Prostate gland (tissue), 2 donors: ENCODE measurements around the gene EPB41L1. TPM values are rescaled to one million over a fixed set of nuclear protein-coding genes. Genes with fewer than 3 reads are reported as not detected.

ENCODE experiments used
- DNase-seq: peaks from one replicate; pipeline ENCODE4 v3.0.0-alpha.2; 2019; ENCODE audit warnings: low spot score
- H3K27ac ChIP-seq, 2 donors: fragments of 200-600 bp; sonication (generic); 2 replicates each; pipeline ENCODE4 v1.5.1; 2017 to 2019
- H3K27me3 ChIP-seq: fragments of 200-600 bp; sonication (generic); replicated peaks from 2 replicates; pipeline ENCODE4 v1.5.1; 2019; ENCODE audit not compliant: insufficient read depth
- H3K36me3 ChIP-seq, 2 donors: fragments of 200-600 bp; sonication (generic); 1 replicate in 1 of 2; 2 replicates in 1 of 2; pipeline versions ENCODE4 v1.5.1 to v1.8.1; 2017 to 2019
- H3K4me1 ChIP-seq: fragments of 200-600 bp; sonication (generic); replicated peaks from 2 replicates; pipeline ENCODE4 v1.5.1; 2019
- H3K4me3 ChIP-seq, 2 donors: fragments of 200-600 bp; sonication (generic); 2 replicates each; pipeline ENCODE4 v1.5.1; 2017 to 2019
- H3K9me3 ChIP-seq: fragments of 200-600 bp; sonication (generic); 2 replicates; pipeline ENCODE4 v1.5.1; 2017
- CTCF ChIP-seq, 4 experiments: fragments of 200-600 bp in 2 of 4; fragments of 450-650 bp in 2 of 4; sonication (generic) in 2 of 4; IDR thresholded peaks; 1 replicate in 3 of 4; 2 replicates in 1 of 4; pipeline ENCODE4 v1.5.1; 2016 to 2019; ENCODE audit warnings: antibody characterized with exemption in 4 of 4, mild to moderate bottlenecking in 2 of 4, moderate library complexity in 2 of 4
- POLR2A ChIP-seq: fragments of 450-650 bp; IDR thresholded peaks from one replicate; pipeline ENCODE4 v1.6.1; 2016; ENCODE audit warnings: antibody characterized with exemption, mild to moderate bottlenecking
- POLR2AphosphoS5 ChIP-seq: sonication (generic); formaldehyde crosslinking; IDR thresholded peaks from one replicate; pipeline ENCODE4 v1.6.1; 2017; ENCODE audit warnings: antibody characterized with exemption
- WGBS: methylation state at CpG from one replicate; pipeline ENCODE4 v1.1.5; 2018; 5-methylcytosine and 5-hydroxymethylcytosine counted together
- intact Hi-C: fragments of 100-400 bp; cut with DNase I; formaldehyde crosslinking; loops from one replicate; pipeline ENCODE4 v1.14.2; 2022
- total RNA-seq, 2 donors: library from RNA; depleted of rRNA; stranded (reverse); fragments of >200 nt; gene quantifications; one replicate each; pipeline ENCODE4 v1.1.0, GENCODE V29; 2016

Gene EPB41L1
- total RNA-seq, 2 donors from 2014 or later, result 27.7 to 91.1 TPM

- Histone ChIP-seq H3K4me3 (no peak overlapping the region), H3K36me3 (no peaks in the 10 kb centered on the region), H3K4me1 (no peaks in the 10 kb centered on the region), H3K27me3 (no peaks in the 10 kb centered on the region), H3K9me3 (no peaks in the 10 kb centered on the region), H3K27ac (no peak overlapping the region)
- no peak for DNase-seq
- whole genome bisulfite sequencing, result 63% methylated on average over 3 of the region's 3 CpGs
- TF ChIP-seq POLR2A (no peak), CTCF (IDR thresholded peaks at IDR 0.05) (no peak), POLR2AphosphoS5 (no peak)
- intact Hi-C loops, result no loop called here
These were observed 75.5 kb downstream of the EPB41L1 start for GRCh38 chr20:36230019-36230418.

- TF ChIP-seq POLR2AphosphoS5, result no peak
- no peak for TF ChIP-seq CTCF (IDR thresholded peaks at IDR 0.05)
- TF ChIP-seq POLR2A, result no peak
- no peak overlapping the region for H3K27ac ChIP-seq
- no peaks in the 10 kb centered on the region for H3K9me3 ChIP-seq
- DNase-seq, result no peak
- H3K4me1 ChIP-seq, result no peaks in the 10 kb centered on the region
- H3K4me3 ChIP-seq, result no peak overlapping the region
- WGBS, result 83% methylated on average over 7 of the region's 7 CpGs
- no peaks in the 10 kb centered on the region for H3K27me3 ChIP-seq
- intact Hi-C loops, result no loop called here
- H3K36me3 ChIP-seq, result no peaks in the 10 kb centered on the region
These were observed 76.8 kb downstream of the EPB41L1 start for GRCh38 chr20:36231331-36231730.

GRCh38 chr20:36234771-36235320 lies 80.3 kb downstream of the EPB41L1 start:
- no peak for DNase-seq
- TF ChIP-seq CTCF (IDR thresholded peaks at IDR 0.05) (no peak), POLR2AphosphoS5 (no peak), POLR2A (no peak)
- H3K27me3 ChIP-seq, result no peaks in the 10 kb centered on the region
- no peaks in the 10 kb centered on the region for H3K9me3 ChIP-seq
- intact Hi-C loops, result no loop called here
- H3K4me1 ChIP-seq, result no peaks in the 10 kb centered on the region
- H3K36me3 ChIP-seq, result no peaks in the 10 kb centered on the region
- 87% methylated on average over 4 of the region's 4 CpGs for WGBS
- no peak overlapping the region for H3K4me3 ChIP-seq
- no peak overlapping the region for H3K27ac ChIP-seq

GRCh38 chr20:36235892-36236785 lies 81.6 kb downstream of the EPB41L1 start, which contains the start of gene AAR2:
Gene AAR2, plus strand, starts transcription at chr20:36236478. Its CDS starts 3,391 bp downstream, at chr20:36239869.
- Histone ChIP-seq H3K9me3 (no peaks in the 10 kb centered on the region), H3K4me3 (peak within 1 kb of the TSS; percentile 64 to 67), H3K27ac (peak within 1 kb of the TSS; percentile 52 to 68), H3K4me1 (no peaks in the 10 kb centered on the region), H3K27me3 (no peaks in the 10 kb centered on the region), H3K36me3 (no peaks in the 10 kb centered on the region)
- intact Hi-C loops, result no loop called here
- DNase-seq, result peak; percentile 53
- no peak for TF ChIP-seq CTCF (IDR thresholded peaks at IDR 0.05)
- TF ChIP-seq POLR2AphosphoS5, result peak; percentile 93
- WGBS, result 15% methylated on average over 43 of the region's 44 CpGs

- TF ChIP-seq POLR2A, result no peak
- TF ChIP-seq POLR2AphosphoS5, result no peak
- no peak for TF ChIP-seq CTCF (IDR thresholded peaks at IDR 0.05)
- no peaks in the 10 kb centered on the region for H3K36me3 ChIP-seq
- peak overlapping the region; percentile 64 to 67 for H3K4me3 ChIP-seq
- no peaks in the 10 kb centered on the region for H3K9me3 ChIP-seq
- intact Hi-C loops, result no loop called here
- WGBS, result under 1% methylated on average over 6 of the region's 6 CpGs
- no peaks in the 10 kb centered on the region for H3K4me1 ChIP-seq
- no peaks in the 10 kb centered on the region for H3K27me3 ChIP-seq
- peak overlapping the region; percentile 52 to 68 for H3K27ac ChIP-seq
- DNase-seq, result no peak
These were observed 82.2 kb downstream of the EPB41L1 start for GRCh38 chr20:36236786-36237121.
